Measurements from ENCODE around the gene TPO.

Gene TPO

DNA sequence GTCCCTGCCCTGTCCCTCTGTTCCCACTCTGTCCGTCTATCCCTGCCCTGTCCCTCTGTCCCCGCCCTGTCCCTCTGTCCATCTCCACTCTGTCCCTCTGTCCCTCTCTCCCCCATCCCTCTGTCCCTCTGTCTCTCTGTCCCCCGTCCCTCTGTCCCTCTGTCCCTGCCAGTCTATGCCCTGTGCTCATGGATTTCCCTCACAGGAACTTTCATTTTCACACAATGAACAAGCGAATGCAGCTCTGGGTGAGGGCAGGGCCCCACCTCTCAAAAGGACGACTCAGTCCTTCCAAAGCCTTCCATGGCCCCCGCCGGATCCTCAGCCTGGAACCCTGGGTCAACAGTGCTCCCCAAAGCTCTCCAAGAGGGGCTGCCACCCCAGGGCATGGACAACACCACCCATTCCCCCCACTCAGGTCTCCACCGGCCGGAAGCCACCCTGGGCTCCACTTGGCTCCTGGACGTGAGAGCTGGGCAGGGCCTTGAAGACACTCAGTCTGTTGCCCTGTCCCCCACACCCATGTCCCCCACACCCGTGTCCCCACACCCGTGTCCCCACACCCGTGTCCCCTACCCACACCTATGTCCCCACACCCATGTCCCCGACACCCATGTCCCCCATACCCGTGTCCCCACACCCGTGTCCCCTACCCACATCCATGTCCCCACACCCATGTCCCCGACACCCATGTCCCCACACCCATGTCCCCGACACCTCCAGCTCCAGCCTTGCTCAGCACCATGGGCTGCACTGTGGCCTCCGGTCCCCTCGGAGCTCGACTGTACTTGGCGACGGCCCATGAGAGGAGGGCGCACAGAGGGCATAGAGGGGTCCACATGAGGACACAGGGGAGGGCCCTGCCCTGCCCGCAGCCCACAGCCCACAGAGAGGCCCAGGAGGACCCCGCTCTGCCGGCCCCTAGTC, 175.1 kb downstream of the TPO start:
- DNase-seq = no peak

DNA sequence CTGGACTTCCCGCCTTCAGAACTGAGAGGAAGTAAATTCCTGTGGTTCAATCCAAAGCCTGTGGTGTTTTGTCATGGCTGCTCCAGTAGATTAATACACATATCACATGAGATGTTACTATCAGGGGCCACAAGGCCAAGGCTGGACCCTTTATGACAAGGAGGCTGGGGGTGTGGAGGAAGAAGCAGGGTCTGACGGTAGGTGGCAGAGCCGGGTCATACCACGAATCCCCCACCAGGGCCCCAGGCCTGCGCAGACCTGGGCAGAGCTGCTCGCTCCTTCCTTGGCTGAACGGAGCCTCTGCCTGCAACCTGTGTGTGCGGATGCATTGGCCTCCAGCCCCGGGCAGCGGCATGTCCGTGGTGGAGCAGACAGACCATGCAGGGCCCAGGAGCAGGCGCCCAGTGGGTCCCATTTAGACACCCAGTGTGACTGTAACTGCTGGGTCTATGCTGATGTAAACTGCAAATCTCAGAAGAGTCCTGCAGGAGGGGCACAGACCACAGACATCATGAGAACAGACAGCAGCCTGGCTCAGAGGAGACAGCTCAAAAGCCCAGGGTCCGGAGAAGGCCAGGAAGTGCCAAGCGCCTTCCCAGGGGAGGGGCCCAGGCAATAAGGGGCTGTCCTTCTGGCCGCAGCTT, 175.8 kb downstream of the TPO start:
- DNase-seq = no peak

DNA sequence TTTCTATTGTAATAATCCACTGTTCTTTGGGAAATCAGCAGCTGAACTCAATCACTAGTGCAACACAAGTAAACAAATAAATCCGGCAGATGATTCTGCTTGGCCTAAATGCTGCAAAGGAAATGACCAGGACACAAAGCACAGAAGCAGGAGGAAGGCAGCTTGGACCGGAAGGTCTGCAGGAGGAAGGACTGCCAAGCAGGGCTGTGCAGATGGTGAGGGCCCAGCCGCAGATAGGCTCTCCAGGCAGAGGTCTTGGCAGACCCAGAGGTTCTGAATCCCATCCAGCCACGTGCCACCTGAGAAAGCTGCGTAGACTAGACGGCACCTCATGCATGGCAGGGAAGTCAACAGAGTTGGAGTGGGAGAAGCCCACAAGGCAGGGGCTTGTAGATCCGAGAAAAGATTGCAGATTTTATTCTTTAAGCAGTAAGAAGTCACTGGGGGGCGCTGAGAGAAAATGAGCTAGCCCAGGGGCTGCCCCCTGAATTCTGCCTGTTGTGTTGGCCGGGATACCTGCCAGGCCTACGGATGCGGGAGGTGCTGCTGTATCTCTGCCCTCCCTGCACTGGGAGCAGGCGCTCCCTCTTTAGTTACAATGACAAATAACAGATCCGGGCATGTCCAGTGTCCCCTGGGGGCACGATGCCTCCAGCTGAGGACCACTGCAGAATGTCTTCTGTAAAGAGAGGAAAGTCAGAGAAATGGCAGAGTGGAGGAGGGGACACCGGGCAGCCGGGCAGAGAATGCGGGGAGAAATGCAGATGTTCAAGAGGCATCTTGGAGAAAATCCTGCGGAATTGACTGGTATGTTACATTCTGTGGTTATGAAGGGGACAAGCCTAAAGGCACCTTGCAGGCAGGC, 177.6 kb downstream of the TPO start:
- no peak for DNase-seq

DNA sequence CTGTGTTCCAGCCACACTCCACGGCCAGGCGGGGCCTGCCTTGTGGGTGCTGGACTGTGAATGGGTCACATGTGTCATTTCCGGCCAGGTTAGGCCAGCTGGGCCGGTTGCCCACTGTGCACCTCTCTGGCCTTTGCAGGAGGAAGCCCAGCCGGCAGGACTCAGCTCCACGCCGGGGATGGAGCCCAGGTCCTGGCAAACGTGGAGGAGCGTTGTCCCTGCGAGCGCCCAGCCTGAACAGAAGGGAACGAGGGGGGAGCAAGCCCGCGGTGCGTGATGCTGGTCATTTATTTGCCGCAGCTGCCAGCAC, 178.2 kb downstream of the TPO start:
- DNase-seq = no peak
